CD4-positive, alpha-beta T cell treated with Interleukin-6 for 4 hours (primary cell): ENCODE data around the gene TARS3.
A peak's percentile ranks its signal among the peaks of the same experiment; 100 is the strongest.

ENCODE experiments used
- DNase-seq: peaks from one replicate; pipeline ENCODE4 v3.0.0-alpha.2; 2020; ENCODE audit warnings: mixed read lengths

TARS3 gene

DNA sequence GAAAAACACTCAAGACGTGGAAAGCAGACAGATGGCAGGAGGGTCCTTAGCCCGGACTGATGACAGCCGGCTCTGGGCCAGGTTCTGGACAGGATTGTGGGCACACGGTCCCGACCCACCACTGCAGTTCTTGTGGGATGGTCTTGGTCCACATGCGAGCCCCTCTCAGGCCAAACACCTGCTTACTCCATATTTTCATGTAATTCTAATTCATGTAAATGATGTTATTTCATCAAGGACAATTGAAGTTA is 104.7 kb downstream of the TARS3 start:
- DNase-seq = no peak

DNA sequence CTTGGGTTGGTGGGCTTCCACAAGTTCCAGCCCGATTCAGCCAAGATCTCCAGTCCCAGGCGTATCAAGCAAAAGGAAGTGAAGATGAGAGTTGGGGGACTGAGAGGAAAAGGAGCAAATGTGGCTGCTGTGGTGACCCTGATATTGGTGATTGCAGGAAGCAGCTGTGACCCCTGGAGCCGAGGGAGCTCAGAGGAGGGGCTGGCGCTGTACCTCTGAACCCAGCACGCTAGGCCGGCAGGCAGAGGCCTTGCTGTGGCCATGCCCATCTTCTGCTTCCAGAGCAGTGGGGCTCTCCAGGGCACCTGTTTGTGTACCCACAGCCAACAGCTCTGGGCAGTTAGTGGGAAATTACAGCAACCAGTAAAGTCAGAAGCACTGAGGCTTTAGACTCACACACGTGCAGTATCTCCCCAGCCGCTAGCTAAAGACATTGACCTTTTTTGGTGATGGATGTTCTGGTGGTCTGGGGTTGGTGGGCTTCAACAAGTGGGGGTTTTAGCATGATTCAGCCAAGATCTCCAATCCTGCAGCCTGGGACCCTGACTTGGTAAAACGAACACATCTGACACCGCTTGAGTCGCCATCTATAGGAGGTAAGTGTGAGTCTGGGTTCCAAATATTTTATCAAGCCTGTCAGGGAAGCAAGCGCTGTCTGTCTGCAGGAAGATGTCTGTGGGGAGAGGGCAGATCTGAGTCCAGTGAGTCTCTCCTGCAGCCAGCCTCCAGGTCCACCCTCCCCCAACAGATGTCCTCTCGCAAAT is 105.2 kb downstream of the TARS3 start:
- DNase-seq = no peak

DNA sequence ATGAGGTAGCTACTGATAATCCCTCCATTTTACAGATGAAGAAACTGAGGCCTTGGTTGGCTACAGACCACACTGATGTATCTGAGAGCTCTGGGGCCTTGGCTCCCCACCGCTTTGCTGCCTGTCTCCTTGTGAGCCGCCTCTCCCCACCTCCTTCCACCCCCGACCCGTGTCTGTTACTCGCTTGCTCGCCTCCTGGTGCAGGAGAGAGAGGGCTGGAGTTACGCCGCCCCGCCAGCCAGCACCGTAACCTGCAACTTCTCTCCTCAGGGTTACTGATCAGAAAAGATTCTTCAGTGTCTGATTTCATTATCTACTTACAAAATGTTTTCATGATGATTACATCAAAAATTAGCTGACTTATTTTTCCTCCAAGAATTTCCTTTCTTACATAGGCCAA is 106.2 kb downstream of the TARS3 start:
- no peak for DNase-seq

DNA sequence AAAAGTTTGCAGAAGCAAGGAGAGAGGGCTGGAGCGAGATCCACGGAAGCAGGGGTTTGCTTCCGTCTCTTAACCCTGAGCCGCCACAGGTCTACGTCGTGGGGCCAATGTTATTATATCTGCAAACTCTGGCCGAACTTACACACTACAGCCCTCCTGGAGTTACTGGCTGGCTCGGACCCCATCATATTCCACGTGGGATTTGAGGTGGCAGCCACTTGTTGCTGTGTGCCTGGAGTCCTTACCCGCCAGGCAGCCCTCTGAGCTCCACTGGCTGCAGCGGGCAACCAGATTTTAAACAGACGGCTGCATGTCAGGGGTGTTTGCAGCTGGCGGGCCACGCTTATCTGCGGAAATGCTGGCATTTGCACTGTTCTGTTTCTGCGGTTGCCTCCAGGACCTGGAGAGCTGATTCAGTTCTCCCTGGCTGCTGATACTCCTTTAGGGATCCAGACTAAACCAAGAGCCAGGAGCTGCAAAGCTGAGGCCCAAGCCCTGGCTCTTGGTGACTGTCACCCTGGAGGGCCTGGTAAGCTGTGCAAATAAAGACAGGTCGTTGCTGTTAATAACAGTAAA is 106.8 kb downstream of the TARS3 start:
- no peak for DNase-seq

DNA sequence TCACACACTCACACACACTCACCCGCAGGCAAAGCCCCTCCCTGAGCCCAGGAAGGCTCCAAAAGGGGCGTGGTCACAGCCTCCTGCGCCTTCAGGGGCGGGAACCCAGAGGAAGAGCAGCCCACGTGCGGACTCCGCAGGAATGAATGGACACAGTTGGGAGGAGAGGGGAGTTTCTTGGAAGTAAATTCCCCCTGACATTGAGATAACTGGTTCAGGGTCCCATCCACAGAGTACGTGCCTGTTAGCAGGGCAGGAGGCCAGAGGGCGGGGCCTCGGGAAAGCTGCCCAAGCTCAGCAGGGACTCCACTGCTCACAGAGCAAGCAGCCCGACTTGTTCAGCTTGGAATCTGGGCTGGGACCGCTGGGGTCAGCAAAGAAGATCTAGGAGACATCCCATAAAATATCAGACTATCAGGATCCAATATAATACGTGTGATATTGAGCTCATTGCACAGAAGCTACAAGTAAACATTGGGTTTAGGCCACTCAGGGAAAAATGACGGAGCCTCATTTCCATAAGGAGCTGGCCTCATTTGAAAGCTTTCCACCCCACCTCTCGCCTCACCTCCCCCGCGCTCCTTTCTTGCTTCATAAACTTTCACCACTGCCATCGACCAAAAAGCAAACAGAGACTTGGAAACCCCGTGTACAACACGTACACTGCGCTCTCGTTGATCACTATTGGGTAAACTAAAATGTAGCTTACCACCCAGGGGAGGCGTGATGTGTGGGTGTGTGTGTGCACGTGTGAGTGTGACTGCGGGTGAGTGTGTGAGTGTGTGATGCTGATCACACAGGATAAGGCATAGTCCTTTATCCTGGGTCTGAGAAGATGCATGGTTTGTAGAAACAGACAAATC is 108.1 kb downstream of the TARS3 start:
- DNase-seq = peak; percentile 8

DNA sequence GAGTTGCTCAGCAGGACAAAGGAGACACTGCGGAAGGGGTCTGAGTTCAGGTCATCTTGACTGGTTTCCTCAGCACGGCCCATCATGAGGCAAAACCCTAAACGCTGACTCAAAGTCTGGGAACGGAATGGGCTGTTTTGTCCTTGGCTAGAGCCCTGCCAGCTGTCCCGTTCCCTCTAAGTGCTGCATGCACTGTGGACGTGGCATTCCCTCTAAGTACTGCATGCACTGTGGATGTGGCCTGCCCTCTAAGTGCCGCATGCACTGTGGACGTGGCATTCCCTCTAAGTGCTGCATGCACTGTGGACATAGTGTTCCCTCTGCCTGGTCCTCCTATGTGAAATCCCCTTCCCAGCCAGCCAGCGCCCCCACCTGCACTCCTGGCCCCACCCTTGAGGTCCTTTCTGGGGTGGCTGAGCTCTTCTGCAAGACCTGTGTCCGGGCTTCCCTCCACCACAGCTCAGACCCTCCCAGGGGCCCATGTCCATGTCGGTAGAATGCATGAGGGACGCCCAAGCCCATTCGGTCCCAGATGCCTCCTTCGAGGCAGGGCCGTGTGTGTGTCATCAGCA is 108.8 kb downstream of the TARS3 start:
- DNase-seq = no peak

DNA sequence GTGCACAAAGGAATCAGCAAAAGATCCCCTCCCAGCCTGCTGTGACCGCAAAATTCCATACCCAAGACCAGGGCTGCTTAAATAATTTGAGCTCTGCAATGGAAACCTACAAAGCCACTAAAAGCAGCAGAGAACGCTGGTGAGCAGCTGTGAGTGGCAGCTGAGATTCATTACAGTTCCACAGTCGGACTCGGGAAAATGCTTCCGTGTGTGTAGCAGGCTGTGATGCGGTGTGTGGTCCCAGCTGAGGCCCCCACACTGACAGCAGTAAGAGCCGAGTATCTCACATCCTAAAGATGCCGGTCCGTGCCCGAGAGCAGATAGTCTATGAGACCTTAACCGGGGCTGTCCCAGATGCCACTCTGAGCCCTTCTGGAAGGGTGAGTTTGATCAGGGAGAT is 109.5 kb downstream of the TARS3 start:
- DNase-seq = no peak

DNA sequence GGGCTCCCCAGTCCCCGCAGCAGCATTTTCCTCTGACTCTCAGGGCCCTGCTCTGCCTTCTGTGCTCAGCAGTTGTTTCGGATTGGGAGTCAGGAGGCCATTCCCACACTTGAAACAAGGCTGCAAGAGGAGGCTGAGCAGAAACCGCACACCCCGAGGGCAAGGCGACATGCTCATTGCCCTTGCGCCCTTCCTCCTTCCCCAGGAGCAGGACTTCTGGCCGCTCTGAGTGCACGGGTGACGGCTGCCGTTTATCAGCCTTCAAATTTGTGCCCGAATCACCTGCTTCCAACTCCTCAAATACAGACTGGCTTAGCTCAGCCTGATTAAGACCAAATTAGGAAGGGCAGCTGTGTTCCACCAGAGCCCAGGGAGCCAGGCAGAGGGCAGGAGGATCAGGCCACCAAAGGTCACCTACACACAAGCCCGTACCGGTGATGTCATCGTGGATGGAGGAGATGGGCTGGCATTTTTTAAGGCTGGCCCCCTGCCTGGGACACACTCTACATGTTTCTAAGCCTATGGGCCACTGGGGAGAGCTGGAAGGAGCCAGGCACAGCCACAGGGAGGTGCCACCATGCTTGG is 110.2 kb downstream of the TARS3 start:
- DNase-seq = no peak

DNA sequence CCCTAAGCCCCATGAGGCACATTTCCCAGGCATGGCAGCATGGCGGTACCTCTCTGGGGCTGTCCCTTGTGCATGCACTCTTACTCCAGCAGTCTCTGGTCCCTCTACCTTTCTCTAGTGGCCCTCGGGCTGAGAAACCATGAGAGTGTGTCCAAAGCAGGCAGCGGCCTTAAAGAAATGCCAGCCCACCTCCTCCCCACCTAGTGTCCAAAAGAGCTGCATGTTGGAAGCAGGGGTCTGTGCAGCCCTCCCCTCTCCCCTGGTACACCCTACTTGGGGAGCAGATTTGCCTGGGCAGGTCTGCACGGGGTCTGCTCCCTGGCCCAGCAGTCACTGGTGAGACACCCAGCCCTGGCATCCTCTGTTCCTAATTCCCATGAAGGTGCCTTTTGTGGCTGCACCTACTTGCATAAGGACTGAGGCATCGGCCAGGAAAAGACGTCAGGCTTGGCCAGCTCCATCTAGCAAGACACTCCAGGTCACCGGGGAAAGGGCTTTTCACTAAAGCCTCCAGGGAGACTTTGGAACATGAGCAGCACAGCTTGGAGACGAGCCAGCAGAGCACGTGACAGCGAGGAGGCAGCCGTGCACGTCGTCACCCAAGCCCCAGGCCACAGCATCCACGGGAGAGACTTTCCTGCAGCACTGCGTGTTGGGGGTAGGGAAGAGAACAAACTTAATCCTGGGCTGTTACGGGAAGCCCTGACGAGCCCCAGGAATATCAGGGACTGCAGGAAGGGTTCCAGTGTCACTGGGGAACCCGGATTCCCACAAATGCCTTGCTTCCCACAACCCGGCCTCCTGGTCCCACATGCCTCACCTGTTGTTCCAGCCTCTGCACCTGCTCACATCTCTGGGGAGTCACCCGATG is 110.9 kb downstream of the TARS3 start:
- no peak for DNase-seq

DNA sequence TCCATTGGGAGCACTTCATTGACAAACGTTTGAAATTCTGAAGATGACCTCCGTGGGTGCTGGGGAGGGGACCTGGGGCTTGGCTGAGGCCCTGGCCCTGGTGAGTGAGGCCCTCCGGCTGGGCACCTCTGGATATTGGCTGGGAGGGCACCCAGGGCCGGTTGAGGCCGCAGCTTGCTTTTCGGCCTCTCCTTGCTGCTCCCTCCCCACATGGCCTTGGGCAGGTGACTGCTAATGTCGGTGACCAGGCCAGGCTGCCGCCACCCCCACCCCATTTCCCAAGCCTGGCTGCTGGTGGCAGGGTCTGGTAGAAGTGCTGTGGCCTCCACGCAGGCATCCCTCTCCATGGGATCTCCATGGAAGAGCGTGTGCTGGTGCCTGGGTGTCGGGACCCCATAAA is 111.6 kb downstream of the TARS3 start:
- DNase-seq = no peak

DNA sequence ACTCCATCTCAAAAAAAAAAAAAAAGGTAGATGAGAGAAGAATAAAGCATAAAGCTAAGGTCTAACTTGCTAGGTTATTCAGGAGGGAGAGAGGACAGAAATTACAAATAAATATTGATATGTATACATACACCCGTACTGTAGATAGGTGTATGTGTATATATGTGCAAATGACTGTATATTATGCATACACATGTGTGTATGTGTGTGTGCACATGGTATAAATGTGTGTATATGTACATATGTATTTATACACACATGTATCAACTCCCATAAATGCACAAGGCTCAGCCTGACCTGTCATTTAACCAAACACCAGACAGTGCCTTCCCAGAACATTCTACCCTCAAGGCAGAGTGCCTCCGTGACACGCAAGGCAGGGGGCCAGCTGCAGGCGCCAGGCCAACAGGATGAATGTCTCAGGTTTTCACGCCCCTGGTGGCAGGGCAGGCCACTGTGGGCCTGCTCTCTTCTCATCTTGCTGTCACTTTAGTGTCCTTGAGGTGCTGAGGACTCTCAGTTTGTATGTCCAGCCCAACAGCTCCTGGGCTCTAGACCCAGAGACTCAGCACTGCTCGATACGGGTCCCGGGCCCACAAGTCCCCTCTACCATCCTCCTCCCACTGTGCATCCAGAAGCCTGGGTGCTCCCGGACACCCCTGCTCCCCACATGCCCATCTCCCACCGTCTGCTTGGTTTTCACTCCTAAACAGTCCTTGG is 112.5 kb downstream of the TARS3 start:
- DNase-seq = no peak

DNA sequence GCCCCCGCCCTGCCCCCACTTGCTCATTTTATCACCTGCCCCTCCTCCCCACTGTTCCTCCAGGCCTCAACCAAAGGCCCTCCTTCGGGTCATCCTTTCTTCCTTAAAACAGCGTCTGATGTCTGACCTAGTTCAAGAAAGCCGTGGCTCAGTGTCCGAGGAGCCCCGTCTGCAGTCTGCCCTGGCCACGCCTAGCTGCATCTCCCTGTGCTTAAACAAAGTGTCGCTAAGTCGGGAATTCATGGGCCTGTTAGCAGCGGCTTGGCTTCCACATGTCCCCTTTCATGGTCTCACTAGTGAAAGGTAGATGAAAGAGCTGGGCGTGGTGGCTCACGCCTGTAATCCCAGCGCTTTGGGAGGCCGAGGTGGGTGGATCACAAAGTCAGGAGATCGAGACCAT is 113.3 kb downstream of the TARS3 start:
- no peak for DNase-seq

DNA sequence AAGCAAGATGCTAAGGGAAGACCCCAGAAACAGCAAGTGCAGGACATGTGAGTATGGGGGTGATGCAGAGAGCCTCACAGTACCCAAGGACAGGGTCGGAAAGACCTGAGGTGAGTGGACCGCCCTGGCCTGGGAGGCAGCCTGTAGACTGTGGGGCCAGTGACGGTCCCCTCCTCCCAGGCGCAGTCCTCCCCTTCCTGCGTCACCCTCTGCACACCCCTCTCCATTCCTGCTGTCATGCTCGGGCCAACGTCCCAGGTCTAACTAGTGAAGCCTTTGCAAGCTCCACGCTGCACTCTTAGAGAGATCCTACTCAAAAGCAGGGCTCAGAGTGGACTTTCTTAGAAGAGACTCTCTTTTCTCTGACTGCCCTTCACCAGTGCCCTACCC is 113.7 kb downstream of the TARS3 start:
- no peak for DNase-seq

DNA sequence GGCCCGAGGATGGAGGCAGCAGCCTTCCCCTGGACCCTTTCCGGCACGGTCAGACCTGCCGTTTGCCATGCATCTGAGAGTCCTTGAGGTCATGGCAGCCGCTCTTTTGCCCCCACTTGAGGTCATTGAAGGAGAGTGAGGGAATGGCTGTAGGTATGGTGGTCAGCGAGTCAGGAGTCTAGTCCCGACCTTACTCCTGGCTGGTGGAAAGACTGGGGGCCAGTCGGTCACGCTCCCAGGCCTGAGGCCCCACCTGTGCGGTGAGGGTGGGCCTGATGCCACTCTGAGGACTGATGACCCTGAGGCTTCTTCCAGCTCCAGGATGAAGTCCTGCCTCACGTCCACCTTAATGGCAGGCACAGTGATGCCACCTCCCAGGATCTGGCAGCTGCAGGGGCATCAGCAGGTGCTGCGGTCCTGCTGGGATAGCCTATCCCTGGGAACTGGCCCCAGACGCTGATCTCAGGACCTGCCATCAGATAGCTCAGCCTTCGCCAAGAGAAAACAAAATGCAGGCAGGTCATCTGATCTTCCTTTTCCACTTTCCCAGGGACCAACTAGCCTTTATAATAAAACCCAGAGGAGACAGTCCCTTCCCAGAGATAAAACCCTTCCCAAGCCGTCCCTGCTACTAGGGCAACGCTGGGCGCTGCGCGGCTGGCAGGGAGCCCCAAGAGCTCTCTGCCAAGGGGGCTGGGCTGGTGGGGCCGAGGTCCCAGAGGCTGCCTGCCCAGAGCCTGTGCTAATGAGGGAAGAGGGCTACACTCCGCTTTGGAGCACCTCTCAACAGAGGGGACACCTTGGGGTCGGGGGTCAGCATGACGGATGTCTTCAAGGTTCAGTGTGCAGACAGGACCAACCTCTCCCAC is 114.3 kb downstream of the TARS3 start:
- DNase-seq = no peak

DNA sequence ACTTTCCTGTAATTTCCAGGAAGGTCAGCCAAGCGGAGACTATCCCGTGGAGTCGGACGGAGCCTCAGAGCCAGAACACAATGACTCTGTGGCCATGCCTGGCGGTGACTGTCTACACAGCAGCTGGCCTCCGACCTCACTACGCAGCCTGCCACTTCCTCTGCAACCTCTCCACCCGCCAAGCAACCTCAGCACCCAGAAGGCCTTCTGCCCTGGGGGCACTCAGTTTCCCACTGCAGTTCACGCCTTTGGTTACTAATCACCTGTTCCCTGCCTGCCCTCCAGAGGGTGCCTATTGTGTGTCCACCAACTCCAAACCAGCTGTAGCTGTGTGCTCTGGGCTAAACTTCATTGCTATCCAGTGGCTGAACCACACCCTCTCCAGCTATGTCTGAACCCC is 116.1 kb downstream of the TARS3 start:
- DNase-seq = no peak

DNA sequence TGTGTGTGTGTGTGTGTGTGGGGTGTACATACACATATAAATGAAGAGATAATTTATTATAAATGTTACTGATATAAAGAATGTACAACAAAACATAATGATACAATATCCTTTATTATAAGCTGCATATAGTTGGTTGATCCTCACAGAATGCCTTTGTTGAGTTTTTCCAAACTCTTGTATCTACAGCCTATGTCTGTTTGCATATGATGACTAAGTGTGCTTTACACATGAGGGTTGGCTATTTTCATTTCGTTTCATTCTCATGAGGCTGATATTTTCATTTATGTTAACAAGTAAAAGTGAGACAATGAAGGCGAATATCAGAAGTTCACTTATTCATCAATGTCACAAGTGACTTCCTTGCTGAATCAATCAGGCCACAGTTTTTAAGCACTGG is 117.2 kb downstream of the TARS3 start:
- no peak for DNase-seq

DNA sequence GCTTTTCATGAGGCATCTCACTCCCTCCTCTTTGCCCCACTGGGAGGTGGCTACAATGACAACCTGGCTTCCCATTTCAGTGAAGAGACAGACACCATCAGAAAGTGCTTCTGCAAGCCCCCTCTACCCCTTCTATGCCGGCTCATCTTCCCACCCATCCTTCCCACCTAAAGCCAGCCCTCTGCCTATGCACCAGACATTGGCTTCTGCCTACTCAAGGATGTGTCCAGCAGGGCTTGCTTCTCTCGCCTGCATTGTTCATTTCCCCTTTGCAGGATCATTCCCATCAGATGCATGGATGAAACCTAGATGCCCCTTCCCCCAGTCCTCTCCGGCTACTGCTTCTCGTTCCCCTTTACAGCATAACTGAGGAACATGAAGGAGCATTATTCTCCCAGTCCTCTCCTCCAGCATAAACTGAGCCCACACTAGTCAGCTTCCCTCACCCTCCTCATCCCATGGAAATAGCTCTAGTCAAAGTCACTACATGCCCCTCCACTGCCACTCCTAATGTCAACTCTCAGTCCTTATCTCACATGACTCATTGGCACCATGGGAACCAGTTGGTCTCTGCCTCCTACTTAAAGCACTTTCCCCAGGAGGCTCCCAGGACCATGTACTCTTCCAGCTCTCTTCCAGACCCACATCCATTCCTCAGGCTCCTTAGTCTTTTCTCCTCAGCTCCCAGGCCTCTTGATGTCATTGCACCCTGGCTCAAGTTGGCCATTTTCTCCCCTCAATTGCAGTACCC is 120.0 kb downstream of the TARS3 start:
- DNase-seq = no peak
